Stimulated activated CD8-positive, alpha-beta memory T cell treated with anti-CD3 and anti-CD28 coated beads, Interleukin-12 subunit alpha, Interleukin-12 subunit beta, amount 100 ng/mL, for 24 hours (primary cell): ENCODE measurements around the gene RPL22.
"Not testable (repeated sequence)": the region's sequence is repeated elsewhere in the genome, so short reads cannot be mapped to it uniquely, and the experiment has no call there.

Experiments
- DNase-seq: peaks from one replicate; pipeline ENCODE4 v3.0.0-alpha.2; 2020; ENCODE audit errors: extremely low read depth

The RPL22 gene

DNA sequence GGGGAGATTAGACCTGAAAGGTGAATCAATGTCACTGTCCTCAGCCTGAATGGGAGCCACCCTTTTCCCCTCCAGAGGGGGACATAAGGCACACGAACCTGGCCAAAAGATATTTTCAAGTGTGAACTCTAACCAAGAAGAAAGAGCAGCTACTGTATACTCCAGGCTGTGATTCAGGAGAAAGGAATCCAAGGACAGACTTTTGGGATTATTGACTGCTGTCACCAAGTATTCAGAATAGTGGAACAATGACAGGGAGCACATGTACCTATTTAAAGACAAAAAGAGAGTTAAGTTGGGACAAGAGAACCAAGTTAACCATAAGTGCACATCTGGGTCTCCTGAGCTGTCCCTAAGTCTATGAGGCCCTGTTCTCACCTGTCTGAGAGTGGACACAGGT, 34.0 kb upstream of the RPL22 start:
- no peak for DNase-seq

DNA sequence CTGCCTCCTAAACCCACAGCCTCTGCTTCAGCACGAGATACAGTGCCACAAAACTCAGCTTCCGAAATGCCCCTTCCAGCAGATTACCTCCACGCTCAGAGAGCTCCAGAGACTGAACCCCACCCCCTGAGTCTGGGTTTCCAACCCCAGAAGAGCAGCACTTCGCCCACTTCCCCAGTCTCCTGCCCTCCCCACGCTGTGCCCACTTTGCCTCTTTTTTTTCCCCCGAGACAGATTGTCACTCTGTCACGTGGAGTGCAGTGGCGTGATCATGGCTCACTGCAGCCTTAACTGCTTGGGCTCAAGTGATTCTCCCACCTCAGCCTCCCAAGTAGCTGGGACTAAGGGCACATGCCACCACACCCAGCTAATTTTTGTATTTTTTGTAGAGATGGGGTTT, 26.3 kb upstream of the RPL22 start:
- no peak for DNase-seq

DNA sequence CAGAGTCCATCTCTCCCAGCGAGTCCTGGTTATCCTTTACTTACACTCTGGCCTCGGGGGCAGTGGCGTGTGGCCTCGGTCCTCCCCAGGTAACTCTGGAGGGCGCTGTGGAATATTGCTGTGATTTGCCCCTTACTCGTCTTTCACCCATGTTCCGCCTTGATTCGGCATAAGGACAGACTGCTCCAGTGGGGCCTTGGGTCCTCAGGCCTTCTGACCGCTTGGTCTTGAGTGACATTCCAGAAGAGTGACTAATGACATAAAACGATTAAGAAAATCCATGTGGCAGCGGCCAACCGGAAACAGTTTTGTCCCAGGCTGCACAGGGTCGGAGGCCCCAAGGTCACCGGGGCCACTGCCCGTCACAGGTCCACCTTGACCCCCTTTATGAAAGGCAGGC, 25.3 kb upstream of the RPL22 start:
- DNase-seq, result no peak

DNA sequence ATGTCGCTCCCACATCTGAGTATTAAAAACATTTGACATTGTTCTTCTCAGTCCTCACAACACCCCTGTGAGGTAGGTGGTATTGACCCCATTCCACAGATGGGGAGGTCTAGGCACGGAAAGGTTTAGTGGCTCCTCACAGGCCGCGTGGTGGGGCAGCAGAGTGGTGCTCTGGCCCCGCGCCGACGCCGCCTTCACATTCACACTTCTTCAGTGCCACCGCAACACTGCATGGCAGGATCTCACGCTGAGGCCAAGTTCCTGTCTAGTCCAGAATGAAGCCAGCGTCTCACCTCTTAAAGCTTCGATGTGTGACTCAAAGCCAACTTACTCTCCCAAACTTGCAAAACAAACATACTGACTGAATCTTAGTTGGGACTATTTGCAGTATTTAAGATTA, 24.2 kb upstream of the RPL22 start:
- DNase-seq, result no peak

DNA sequence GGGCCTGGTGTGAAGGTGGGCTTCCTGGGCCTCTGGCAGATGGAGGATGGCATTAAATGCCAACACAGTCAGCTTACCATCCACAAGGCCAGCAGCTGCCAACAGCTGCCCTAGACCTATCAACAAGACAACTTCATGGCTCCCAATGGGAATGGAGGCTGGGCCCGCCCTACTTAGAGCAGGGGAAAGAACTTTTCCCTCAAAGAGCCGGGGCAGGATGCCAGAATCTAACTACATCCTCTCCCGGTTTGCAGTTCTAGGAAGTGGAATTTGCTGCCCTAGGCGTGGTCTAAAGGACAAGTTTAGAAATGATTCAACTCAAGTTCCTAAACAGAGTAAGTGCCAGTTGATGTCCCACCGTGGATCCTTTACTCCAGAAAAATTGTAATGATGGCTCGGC, 23.2 kb upstream of the RPL22 start:
- DNase-seq, result no peak

DNA sequence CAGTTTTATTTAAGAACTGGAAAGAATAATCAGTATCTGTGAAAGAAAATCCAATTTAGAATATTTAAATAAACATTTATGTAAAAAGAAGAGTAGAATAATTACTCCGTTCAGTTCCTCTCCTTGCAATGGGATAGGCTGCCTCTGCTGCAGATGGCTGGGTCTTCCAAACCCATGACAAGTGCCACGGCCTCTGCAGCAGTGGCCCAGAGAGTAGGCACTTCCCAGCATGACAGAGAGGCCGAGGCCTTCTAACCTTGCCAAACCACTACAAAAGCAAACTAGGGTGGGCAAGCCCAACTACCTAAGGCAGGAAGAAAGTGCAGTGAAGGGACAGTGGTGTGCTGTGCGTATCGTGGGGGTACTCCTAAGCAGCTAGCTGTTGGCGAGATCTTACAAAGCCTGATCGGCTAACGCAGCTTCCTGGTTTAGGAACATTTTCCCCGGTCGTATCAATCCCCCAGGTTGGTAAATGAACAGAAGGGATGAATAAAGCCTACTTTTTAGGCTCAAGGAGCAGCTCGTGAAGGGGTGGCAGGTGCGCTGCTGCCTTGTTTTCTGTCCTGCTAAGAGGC, 21.9 kb upstream of the RPL22 start:
- DNase-seq, result no peak

DNA sequence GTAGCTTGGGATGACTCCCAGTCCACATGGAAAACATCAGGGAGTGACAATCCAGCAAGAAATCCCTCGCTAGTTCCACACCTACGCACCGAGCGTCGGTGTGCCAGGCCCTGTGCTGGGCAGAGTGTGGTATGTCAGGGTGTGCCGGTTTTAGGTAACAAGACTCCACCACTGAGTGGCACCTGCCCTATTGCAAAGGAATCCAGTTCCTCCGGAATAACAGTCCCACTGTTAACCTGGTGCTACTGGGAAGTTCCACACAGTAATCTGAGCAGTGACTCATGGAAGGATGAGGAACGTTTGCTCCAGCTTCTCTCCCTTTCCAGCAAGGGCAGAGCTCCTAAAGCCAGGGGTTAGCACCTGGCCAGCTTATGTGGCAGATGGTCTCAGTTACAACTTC, 20.8 kb upstream of the RPL22 start:
- no peak for DNase-seq

DNA sequence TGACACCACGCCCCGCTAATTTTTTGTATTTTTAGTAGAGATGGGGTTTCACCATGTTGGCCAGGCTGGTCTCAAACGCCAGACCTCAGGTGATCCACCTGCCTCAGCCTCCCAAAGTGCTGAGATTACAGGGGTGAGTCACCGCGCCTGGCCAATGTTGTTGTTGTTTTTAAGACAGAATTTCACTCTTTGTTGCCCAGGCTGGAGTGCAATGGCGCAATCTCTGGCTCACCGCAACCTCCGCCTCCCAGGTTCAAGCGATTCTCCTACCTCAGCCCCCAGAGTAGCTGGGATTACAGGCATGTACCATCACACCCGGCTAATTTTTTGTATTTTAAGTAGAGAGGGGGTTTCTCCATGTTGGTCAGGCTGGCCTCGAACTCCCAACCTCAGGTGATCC, 20.2 kb upstream of the RPL22 start:
- not testable (repeated sequence) for DNase-seq

DNA sequence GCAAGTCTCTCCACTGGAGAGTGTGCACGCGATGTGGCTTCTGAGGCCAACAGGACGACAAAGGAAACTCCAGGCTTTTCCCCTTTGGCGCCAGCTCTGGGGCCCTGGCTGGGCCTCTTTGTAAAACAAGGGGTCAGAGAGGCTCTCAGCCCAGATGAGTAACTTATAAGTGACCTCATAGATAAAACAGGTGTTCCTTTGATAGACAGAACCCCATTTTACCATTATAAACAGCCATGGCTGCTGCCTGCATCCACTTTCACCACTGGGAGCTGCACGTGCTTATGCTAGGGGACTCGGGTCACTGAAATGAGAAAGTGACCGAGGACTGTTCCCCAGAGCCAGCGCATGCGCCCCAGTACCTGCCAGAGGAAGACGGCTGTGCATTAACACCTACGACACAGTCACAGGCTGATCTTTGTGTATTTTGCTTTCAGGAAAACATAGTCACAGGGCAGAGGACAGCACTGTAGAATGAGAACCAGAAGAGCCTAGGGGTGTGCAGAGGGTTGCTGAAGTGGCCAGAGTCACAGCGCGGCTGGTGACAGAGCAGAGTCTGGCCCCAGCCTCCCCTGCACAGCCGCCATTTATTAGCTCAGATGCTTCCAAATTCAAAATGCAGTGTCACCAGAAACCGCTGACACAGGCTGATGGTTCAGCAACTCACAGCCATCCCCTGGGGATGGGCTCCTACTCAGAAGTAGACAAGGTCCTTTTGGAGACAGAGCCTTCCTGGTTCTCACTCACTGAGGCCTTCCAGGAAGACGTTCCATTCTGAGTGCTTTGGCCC, 19.2 kb upstream of the RPL22 start:
- no peak for DNase-seq

DNA sequence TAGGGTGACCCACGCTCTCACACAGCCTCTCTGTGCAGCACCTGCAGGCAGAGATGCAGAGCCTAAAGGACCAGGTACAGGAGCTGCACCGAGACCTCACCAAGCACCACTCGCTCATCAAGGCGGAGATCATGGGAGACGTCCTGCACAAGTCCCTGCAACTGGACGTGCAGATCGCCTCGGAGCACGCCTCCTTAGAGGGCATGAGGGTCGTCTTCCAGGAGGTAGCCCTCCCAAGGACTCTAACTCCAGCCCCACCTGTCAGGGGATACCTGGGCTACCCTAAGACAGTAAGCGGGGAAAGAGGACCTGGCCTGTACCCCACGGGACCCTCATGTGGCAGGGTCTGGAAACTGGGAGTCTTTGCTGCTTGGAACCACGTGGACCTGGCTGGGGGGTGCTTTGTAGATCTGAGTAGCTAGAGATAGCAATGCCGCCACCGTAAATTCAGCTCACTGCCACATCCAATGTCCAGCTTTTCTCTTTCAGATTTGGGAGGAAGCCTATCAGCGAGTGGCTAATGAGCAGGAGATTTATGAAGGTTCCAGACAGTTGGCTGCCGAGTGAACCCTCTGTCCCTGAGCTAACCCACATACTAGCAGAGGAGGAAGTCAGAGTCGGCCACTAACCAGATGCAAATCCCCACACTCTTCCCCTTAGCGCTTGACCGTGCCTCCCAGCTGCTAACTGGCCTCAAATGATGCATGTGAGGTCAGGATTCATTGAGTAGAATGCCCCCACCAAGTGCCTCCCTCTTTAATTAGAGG, 13.0 kb upstream of the RPL22 start:
- no peak for DNase-seq

DNA sequence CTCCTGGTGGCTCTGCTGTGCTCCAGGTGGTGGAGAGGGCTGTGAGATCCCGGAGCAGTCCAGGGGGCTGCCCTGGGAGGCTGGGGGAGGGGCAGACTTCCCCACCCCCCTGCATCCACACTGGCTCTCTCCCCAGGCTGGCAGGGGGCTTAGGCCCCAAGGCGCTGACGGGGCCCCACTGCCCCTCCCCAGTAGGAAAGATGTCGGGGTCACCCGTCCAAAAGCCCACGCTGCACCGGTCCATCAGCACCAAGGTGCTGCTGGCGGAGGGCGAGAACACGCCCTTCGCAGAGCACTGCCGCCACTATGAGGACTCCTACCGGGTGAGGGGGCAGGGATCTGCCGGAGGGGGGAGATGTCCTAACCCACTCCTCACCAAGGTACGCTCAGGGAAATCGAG, 12.3 kb upstream of the RPL22 start:
- DNase-seq, result no peak

DNA sequence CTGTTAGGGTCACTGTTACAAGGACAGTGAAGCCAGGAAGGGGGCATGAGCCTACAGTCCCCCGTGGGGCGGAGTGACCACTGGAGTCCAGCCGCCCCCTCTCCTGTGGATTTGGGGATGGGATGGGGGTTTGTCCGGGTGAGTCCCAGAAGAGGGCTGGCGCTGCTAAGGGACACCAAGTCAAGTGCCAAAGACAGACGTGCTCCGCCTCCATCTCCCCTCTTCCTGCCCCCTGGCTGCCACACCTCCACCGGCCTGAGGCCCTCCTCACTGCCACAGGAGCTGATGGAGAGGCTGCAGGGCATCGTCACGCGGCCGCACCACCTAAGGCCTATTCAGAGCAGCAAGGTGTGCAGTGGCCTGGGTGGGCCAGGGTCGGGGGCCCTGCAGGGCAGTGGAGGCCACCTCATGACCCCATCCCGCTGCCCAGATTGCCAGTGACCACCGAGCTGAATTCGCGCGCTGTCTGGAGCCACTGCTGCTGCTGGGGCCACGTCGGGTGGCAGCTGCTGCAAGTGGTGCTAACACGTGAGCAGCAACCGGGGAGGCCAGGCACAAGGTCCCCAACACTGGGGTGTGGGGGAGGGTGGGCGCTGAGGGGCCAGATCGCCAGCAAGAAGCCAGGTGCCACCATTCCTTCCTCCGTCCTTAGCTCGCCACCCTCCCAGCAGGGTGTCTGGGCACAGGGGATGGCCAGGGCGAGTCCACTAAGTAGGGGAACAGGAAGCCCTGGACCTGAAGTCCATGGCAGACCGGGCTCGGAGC, 11.4 kb upstream of the RPL22 start:
- no peak for DNase-seq

DNA sequence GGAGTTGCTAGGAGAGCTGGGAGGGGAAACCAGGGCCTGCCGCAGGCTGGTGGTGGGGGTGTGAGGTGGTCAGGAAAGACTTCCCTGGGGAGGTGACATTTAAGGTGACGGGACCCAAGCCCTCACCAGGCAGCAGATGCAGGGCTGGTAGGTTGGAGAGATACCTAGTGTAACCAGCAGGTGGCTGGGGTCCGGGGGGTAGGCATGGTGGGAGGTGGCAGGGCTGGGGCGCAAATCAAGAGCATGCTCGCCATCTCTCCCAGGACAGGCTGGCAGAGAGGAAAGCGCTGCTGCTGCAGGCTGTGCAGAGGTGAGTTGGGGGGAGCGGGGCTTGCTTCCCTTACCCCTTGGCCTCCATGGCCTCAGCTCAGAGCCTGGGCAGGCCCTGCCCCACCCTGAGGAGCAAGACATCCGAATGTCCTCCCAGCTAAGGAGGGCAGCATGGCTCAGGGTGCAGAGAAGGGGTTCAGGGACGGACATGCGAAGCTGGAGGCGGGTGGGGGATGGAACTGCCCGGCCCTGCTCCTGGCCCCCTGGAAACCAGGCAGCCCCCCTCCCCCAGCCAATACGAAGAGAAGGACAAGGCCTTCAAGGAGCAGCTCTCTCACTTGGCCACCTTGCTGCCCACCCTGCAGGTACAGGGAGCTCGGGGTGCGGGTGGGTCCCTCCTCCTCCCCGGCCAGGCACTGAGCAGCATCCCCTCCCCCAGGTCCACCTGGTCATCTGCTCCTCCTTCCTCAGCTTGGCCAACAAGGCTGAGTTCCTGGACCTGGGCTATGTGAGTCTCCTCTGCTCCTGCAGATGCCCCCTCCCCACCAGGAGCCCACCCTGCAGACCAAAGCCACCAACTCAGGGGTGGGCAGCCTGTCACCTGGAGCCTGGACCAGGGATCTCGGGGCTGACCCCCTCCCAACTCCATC, 10.5 kb upstream of the RPL22 start:
- no peak for DNase-seq

DNA sequence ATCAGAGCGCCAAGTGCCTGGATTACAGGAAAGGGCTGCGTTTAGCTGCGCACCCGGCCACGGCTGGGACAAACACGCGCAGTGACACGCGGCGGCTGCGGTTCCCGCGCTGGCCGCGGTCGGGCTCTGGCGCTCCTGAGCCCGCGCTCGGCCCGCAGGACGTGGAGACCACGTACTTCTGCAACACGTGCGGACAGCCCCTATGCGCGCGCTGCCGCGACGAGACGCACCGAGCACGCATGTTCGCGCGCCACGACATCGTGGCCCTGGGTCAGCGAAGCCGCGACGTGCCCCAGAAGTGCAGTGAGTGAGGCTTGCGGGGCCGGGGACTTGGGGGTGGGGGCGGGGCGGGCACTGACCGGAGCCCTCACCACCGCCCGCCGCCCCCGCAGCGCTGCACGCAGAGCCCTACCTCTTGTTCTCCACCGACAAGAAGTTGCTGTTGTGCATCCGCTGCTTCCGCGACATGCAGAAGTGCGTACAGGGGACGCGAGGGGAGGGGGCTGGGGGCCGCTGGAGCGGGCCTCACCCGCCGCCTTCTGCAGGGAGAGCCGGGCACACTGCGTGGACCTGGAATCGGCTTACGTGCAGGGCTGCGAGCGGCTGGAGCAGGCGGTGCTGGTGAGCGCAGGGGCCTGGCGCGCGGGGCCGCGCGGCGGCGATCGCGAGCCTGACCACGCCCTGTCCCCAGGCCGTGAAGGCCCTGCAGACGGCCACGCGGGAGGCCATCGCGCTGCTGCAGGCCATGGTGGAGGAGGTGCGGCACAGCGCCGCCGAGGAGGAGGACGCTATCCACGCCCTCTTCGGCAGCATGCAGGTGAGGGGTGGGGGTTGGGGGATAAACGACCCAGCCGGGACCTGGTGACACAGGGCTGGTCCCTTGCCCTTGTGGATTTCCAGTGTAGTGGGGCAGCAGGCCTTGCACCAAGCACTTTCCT, 9.6 kb upstream of the RPL22 start:
- DNase-seq, result no peak

DNA sequence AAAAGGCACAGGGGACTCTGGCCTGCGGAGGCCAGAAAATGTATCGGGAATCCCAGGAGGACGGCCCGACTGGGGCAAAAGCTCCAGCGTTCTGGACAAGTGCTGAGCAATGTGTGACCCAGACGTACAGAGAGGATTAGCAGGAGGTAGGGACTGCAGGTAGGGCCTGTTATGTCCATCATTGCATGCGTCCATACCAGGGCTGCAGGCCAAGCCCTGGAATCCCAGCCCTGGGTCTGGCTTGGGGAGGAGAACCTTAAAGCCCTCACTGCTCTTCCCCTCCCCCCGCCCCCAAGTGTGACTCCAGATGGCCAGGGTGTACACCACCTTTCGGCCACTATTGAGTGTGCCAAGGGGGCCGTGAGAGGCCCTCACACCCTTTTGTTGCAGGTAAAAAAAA, 8.5 kb upstream of the RPL22 start:
- DNase-seq, result no peak

DNA sequence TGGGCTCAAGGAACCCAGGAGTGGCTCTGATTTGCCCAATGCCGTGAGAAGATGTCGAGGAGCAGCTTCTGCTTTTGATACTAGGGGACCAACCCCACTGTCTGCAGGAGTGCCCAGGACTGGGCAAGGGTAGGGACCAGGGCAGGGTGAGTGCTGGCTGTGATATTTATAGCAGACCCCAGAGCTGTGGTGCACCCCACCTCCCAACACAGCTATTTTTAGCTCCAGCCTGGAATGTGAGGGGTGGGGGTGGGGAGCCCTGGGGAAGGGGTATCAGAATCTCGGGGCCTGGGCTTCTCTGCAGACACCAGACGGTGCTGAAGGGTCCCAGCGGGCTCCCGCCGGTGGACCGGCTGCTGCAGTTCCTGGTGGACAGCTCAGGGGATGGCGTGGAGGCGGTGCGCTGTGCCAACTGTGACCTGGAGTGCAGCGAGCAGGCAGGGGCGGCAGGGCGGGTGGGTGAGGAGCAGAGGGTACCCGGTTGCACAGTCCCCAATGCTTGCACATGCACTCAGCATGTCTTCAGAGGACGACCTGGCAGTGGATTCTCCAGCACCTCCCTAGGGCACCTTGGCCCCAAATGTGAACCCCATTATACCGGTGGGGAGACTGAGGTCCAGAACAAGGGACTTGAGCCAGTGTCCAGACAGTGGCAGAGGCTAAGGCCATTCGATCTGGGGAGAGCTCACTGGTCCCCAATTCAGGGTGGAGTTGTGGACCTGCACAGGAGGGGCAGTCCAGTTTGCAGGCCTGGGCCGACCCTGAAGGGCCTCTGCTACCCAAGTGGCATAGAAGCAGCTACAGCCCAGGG, 7.9 kb upstream of the RPL22 start:
- DNase-seq, result no peak

DNA sequence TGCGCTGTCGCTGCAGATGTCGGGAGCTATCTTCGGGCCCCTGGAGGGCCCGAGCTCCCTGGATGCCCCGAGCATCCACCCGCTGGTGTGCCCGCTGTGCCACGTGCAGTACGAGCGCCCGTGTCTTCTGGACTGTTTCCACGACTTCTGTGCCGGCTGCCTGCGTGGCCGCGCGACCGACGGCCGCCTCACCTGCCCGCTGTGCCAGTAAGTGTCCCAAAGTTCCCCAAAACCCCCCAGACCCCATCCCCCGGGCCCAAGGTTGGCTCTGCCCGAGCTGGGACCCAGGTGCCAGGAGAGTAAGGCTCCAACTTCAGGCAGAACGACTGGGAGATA, 7.1 kb upstream of the RPL22 start:
- DNase-seq, result no peak

DNA sequence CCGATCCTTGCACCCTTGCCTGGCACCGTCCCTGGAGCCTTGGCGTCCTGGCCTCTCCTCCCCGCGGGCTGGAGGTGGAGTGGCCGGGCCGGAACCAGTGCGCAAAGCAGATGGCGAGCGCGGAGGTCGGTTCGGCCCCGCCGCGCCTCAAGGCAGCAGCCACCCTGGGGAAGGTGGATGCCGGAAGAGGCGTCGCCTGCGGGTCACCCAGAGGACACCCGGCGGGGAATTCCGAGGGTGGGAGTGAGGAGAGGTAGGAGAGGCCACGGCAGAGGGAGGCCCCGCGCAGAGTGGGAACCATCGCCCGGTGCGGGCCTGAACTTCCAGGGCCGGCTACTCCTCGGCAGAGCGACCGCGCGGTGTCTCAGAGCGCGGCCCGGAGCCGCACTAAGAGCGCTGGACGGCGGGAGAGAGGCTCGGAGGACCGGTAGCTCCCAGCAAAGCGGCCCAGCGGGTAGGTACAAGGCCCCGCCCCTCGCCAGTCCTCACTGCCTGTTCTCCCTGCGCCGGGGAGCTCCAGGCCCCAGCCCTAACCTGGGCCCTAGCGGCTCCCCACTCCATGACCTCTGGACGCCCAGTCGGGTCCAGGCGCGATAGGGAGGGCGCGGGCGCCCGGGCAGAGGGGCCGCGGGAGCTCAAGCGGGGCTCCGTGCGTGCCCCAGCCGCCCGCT, 6.6 kb upstream of the RPL22 start, which contains the start of gene RNF207:
TSS of gene RNF207 (plus strand) at position 271 of the 671 bp plus-strand sequence. CDS start 417 bp downstream, outside the sequence.
- peak; percentile 47 for DNase-seq

DNA sequence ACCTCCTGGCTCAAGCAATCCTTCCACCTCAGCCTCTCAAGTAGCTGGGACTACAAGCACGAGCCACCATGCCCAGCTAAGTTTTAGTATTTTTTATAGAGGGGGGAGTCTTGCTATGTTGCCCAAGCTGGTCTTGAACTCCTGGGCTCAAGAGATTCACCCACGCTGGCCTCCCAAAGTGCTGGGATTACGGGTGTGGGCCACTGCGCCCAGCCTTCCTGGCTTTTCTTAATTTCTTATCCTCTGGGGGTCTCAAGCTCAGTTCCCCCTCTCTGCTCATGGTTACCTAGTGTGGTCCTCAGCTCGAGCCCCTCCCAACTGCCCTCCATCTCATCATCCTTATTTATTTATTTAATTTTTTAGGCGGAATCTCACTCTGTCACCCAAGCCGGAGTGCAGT, 2.9 kb upstream of the RPL22 start:
- no peak for DNase-seq
